ENCODE measurements around the gene GPR139. TPM values are rescaled to one million over a fixed set of nuclear protein-coding genes. Genes with fewer than 3 reads are reported as not detected.

GPR139 gene
- polyA plus RNA-seq, 4 donors: not detected

DNA sequence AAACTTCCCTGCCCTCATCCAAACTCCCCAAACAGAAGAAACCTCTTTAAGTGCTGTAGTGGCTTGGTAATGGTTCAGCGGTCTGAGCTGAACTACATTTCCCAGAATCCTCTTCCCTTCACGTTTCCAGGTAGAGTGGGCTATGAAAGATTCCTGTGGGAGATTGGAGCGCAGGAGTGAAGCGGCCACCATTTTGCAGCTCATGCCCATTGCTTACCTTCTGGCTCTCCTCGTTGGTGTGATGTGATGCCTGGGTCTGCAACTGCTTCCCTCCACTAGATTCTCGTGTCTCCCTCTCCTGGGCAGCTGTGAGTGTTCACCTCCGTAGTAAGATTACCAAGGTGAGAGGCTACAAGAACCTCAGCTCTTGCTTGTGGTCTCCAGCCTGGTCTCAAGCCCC is 82.1 kb downstream of the GPR139 start:
- DNase-seq (ENCODE audit: low read depth in 4 of 4, low spot score in 3 of 4): no peak

DNA sequence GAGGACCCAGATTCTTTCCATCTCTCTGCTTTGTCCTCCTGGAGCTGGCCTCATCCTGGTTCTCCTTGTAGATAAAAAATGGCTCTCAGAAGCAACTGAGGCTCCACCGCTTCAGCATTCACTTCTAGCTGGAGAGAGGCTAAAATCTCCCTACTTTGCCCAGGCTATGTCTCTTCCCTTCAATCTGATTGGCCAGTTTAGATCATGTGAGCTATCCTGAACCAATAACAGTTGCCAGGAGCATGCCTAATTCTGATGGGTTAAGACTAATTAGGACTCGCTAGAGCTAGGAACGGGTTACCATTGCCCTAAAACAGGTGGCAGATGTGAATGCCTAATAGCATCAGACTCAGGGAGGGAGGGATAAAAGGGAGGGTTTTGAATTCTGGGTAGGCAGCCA is 89.6 kb downstream of the GPR139 start:
- no peak for DNase-seq (ENCODE audit: low read depth in 4 of 4, low spot score in 3 of 4)

Other genes starting within 250 kb of the GPR139 start
- 100 to 1,000 TPM in 3 of 4 donors, 10 to 100 TPM in 1; 45.3 to 134 (median 113) TPM for gene GPRC5B, start 189.0 kb downstream of the GPR139 start, polyA plus RNA-seq (ENCODE audit: insufficient read length in 4 of 4)